ENCODE data around the gene MIPOL1.
"Not testable (repeated sequence)": the region's sequence is repeated elsewhere in the genome, so short reads cannot be mapped to it uniquely, and the experiment has no call there.

The MIPOL1 gene

GRCh38 chr14:37284760-37285159 lies 87.0 kb downstream of the MIPOL1 start:
- DNase-seq (ENCODE audit: low read depth, low spot score) = no peak

DNA sequence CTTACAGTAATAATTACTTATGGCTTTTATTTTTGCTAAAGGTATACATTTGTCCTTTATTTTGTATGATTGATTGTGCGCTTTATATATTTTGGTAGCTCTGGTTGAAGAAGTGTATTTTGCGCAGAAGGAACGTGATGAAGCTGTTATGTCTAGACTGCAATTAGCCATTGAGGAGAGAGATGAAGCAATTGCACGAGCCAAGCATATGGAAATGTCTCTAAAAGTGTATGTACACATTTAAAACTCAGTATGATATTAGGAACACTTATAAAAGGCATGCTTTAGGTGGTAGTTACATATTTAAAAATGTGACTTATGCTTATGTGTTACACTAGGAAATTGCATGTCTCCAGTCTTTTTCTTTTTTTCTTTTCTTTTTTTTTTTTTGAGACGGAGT lies 87.5 kb downstream of the MIPOL1 start:
- no peak for DNase-seq (ENCODE audit: low read depth, low spot score)

DNA sequence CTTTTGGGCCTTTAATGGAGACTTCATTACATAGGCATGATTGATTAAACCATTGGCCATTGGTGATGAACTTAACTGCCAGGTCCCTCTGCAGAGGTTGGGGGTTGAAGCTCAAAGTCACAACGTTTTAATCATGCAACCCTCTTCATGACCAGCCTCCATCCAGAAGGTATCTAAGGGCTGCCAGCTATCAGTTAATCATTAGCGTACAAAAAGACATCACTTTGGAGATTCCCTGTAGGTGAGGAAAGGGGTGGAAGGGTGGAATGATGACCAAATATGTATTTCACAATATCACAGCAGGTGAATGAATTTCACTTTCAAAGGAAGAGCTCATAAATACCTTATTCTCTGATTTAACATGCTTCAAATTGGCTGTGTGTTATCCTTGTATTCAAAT lies 92.0 kb downstream of the MIPOL1 start:
- DNase-seq (ENCODE audit: low read depth, low spot score) = no peak

- not testable (repeated sequence) for DNase-seq (ENCODE audit: low read depth, low spot score)
Observed at GRCh38 chr14:37295262-37295661, 97.5 kb downstream of the MIPOL1 start.

DNA sequence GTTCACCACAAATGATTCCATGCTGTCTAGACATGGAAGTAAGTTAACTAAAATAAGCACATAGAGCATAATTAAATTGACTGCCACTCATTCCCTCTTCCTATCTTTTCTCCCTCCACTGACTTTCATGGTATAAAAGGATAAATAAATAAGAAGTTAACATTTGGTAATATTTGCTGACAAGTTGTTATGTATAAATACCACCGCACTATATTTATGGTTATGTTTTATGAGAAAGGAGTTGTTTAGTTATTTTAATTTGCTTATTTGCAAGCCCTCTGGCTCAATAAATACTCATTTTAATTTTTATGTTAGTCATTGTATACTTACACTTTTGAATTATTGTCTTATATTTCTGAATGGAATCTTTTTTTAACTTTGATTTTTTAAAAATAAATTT lies 113.5 kb downstream of the MIPOL1 start:
- DNase-seq (ENCODE audit: low read depth, low spot score) = no peak

DNA sequence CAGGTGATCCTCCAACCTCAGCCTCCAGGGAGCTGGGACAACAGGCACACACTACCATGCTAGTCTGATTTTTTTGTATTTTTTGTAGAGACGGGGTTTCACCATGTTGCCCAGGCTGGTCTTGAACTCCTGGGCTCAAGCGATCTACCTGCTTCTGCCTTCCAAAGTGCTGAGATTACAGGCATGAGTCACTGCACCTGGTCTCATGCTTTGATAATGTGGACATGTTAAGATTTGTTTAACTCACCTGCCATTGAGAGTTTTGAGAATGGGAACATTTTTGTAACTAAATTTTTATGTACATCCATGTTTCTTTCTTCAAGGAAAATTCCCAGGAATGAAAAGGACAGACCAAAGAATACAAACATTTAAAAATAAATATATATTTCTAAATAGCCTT lies 121.2 kb downstream of the MIPOL1 start:
- no peak for DNase-seq (ENCODE audit: low read depth, low spot score)

GRCh38 chr14:37320106-37320505 lies 122.4 kb downstream of the MIPOL1 start:
- no peak for DNase-seq (ENCODE audit: low read depth, low spot score)

- no peak for DNase-seq (ENCODE audit: low read depth, low spot score)
Observed at GRCh38 chr14:37325332-37325731, 127.6 kb downstream of the MIPOL1 start.

- DNase-seq (ENCODE audit: low read depth, low spot score) = no peak
Observed at GRCh38 chr14:37326434-37326833, 128.7 kb downstream of the MIPOL1 start.

DNA sequence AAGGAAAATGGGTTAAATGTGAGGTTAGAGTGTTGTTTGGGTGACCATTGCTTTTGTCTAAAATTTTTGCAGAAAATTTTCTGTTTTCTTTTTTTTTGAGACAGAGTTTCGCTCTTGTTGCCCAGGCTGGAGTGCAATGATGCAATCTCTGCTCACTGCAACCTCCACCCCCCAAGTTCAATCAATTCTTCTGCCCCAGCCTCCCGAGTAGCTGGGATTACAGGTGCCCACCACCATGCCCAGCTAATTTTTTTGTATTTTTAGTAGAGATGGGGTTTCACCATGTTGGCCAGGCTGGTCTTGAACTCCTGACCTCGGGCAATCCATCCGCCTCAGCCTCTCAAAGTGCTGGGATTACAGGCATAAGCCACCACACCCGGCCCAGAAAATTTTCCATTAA lies 130.2 kb downstream of the MIPOL1 start:
- not testable (repeated sequence) for DNase-seq (ENCODE audit: low read depth, low spot score)

- DNase-seq (ENCODE audit: low read depth, low spot score) = no peak
Observed at GRCh38 chr14:37328673-37329072, 130.9 kb downstream of the MIPOL1 start.

DNA sequence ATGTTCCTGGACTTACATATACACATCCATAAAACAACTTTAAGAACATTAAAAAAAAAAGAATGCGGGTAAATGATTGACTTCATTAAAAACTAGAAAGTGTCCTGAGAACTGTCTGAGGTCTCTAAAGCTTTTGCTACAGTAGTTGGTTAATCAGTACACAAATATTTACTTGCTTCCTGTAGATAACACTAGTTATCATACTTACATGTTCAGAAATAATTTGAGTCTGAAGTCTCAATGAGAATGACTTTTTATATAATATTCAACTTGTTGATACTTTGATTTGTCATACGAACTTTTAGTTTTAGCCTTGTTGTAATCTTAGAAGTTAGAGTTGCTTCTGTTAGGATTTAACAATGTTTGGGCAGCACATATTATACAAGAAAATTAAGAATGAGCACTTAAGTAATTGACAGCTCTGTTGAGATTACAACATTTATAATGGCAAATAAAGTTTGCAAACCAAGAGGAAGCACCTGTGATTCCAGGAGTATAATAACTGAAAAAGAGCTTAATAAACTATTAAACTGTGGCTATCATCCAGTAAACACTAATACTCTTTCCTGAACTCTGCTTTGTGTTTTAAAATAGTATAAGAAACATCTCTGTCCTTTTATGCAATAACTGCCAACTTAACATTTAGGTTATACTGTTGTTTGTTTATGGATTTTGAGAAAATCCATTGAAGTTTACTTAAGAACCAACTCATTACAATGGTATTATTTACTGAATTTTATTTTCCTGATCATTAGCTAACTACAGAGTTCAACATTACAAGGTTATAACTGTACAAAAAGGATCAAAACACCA lies 131.7 kb downstream of the MIPOL1 start:
- no peak for DNase-seq (ENCODE audit: low read depth, low spot score)

- no peak for DNase-seq (ENCODE audit: low read depth, low spot score)
Observed at GRCh38 chr14:37330910-37331309, 133.2 kb downstream of the MIPOL1 start.

DNA sequence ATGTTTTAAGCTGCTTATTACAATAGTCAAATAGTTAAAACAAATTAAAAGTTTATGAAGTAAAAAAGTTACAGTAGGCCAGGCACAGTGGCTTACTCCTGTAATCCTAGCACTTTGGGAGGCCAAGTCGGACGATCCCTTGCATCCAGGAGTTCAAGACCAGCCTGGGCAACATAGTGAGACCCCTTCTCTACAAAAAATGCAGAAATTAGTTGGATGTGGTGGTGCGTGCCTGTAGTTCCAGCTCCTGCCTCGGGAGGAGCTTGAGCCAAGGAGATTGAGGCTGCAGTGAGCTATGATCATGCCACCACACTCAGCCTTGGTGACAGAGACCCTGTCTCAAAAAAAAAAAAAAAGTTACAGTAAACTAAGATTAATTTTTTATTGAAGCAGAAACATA lies 142.6 kb downstream of the MIPOL1 start:
- peak; percentile 8 for DNase-seq (ENCODE audit: low read depth, low spot score)

DNA sequence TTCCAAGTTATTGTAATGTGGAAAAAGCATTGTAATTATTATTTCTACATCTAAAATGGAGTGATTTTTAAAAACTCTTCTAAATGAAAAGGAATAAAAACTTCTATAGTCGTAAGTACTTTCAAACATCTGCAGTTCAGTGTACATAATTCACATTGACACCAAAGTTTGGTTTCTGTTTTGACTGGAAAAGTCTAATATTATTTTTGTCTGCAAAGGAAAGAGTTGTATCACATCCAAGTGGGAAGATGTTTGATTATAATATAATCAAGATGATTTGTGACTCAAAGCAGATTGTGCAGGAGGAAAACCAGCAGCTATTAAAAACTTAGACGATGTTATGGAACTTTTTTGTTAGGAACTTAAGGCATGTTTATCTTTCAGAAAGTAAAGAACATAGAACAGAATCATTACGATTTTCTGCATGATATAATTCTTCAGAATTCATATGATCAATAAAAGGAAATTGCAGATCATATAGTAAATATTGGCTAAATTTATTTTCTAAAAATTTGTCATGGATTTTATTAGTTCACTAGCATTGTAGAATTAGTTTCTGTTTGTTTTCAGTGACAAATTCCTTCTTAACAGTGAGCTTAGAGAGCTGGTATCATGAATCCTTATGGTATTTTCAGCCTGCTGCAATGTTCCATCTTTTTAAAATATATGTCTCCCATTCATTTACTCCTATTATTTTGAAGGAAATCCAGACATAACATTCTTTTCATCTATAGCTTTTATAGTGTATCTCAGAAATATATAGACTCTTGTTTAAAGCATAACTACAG lies 145.8 kb downstream of the MIPOL1 start:
- no peak for DNase-seq (ENCODE audit: low read depth, low spot score)

DNA sequence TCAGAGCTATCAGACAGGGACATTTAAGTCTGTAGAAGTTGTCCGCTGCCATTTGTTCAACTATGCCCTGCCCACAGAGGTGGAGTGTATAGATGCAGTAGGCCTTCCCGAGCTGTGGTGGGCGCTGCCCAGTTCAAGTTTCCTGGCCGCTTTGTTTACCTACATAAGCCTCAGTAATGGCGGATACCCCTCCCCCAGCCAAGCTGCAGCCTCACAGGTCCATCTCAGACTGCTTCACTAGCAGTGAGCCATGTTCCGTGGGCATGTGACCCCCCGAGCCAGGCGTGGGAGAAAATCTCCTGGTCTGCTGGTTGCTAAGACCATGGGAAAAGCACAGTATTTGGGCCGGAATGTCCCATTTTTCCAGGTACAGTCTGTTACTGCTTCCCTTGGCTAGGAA lies 165.9 kb downstream of the MIPOL1 start:
- no peak for DNase-seq (ENCODE audit: low read depth, low spot score)

GRCh38 chr14:37369425-37369824 lies 171.7 kb downstream of the MIPOL1 start:
- no peak for DNase-seq (ENCODE audit: low read depth, low spot score)

DNA sequence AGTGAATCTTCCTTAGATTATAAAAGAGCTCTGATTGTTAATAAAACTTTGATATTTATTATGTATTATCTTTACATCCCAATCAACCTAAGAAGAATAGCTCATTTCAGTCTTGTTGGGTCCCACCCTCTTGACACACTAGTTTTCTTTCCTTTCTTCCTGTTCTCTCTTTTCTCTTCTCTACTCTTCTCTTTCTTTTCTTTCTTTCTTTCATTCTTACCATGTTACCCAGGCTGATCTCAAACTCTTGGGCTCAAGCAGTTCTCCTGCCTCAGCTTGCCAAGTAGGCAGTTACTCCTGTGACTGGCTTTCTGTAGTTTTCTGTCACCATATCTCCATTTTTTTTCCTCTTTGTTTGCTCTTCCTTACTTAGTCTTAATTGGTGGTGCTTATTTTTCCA lies 177.8 kb downstream of the MIPOL1 start:
- no peak for DNase-seq (ENCODE audit: low read depth, low spot score)

- no peak for DNase-seq (ENCODE audit: low read depth, low spot score)
Observed at GRCh38 chr14:37376944-37377609, 179.3 kb downstream of the MIPOL1 start.

DNA sequence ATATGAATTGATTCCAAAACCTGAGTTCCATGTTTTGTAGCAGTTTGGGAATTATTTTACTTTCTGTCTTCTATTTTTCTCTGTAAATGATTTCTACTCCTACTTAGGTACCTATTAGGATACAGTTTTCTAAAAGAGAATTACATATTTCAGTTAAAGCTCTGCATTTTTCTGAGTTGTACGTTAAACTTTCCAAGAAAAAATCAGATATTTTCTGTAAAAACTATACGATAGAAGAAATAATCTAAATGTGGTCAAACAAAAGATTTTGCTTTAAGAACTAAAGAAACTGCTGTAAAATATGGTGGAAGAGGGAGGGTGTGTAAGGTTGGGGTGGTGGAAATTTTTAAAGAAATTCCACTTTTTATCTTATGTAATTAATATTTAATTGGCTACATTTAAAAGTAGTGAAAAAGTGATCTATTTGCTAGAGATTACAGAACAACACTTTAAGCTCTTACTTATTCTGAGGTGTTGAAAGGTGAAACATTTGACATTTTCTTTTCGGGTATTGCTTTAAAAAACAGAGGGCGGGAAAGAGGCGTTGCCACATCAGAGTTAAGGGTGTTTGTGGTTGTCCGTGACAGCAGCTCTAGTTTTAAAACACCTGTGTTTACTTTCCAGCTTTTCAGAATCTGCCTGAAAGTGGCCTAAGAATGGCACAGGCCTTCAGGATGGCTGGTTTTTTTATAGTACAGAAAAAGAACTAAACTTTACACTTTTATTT lies 187.3 kb downstream of the MIPOL1 start:
- no peak for DNase-seq (ENCODE audit: low read depth, low spot score)

- peak; percentile 2 for DNase-seq (ENCODE audit: low read depth, low spot score)
Observed at GRCh38 chr14:37397157-37397940, 199.6 kb downstream of the MIPOL1 start.
